H1 (cell line): ENCODE data around the gene ZNF592. TPM values are rescaled to one million over a fixed set of nuclear protein-coding genes. Genes with fewer than 3 reads are reported as not detected.

Experiments used
- NANOG ChIP-seq: IDR thresholded peaks from 2 replicates; pipeline ENCODE4 v1.6.1; 2011; ENCODE audit warnings: low read length, low read depth, mild to moderate bottlenecking, inconsistent platforms; ENCODE audit not compliant: insufficient read depth, poor library complexity, severe bottlenecking
- RBBP5 ChIP-seq: IDR thresholded peaks from 2 replicates; pipeline ENCODE4 v1.7.1; 2012; ENCODE audit warnings: low read depth, mild to moderate bottlenecking, inconsistent platforms, low read length, moderate library complexity, borderline replicate concordance
- TEAD4 ChIP-seq: IDR thresholded peaks from 2 replicates; pipeline ENCODE4 v1.6.1; 2012; ENCODE audit warnings: low read depth, low read length, inconsistent platforms, mixed read lengths
- polyA plus RNA-seq, 7 experiments: library from polyadenylated mRNA; depleted of rRNA in 3 of 7; stranded (reverse) in 5 of 7; unstranded in 2 of 7; fragments of >200 nt in 5 of 7; fragments of 200-250 nt in 2 of 7; gene quantifications; 1 replicate in 5 of 7; 2 replicates in 1 of 7; 4 replicates in 1 of 7; pipeline versions ENCODE4 v1.2.1 to v1.2.3, GENCODE V29; 2011 to 2013; ENCODE audit warnings: missing spikeins in 2 of 7, mixed read lengths in 2 of 7
- total RNA-seq: library from RNA; stranded (reverse); fragmentation: NEBNext Ultra II Directional; extraction: Animal tissue kit (Norgen Biotek cat#: 25700); gene quantifications from 2 replicates; pipeline ENCODE4 v1.2.1, GENCODE V29; 2021

The ZNF592 gene
- total and polyA plus RNA-seq, 2 of the 8 experiments (the other 6 are each of a cell fraction or from before 2014, with no cell fraction given), result 14.2 to 33.0 TPM

- TF ChIP-seq NANOG (no peak), RBBP5 (no peak), TEAD4 (no peak)
- TF ChIP-seq, all 59 proteins: peak for 0
Observed at GRCh38 chr15:84811828-84812227, 63.4 kb downstream of the ZNF592 start (continued).
